GM23248 (cell line): Measurements from ENCODE around the gene DOCK9. TPM values are rescaled to one million over a fixed set of nuclear protein-coding genes. Genes with fewer than 3 reads are reported as not detected.

Experiments used
- DNase-seq: peaks from one replicate; pipeline ENCODE4 v3.0.0-alpha.2; 2015
- H2AFZ ChIP-seq: fragments of 200-600 bp; sonication (generic); 2 replicates; pipeline ENCODE4 v1.6.1; 2016; ENCODE audit warnings: antibody characterized with exemption
- H3F3A ChIP-seq: fragments of 200-600 bp; sonication (generic); 2 replicates; pipeline ENCODE4 v1.6.1; 2016; ENCODE audit warnings: mild to moderate bottlenecking, antibody characterized with exemption, mixed run types; ENCODE audit not compliant: insufficient read depth
- H3K27ac ChIP-seq: fragments of 200-600 bp; sonication (generic); 2 replicates; pipeline ENCODE4 v1.5.1; 2016; ENCODE audit warnings: mild to moderate bottlenecking
- H3K27me3 ChIP-seq: fragments of 200-600 bp; sonication (generic); replicated peaks from 2 replicates; pipeline ENCODE4 v1.6.1; 2016; ENCODE audit warnings: mild to moderate bottlenecking; ENCODE audit not compliant: insufficient read depth
- H3K36me3 ChIP-seq: fragments of 200-600 bp; sonication (generic); 2 replicates; pipeline ENCODE4 v1.6.1; 2016; ENCODE audit warnings: low read depth, mild to moderate bottlenecking
- H3K4me1 ChIP-seq: fragments of 200-600 bp; sonication (generic); 2 replicates; pipeline ENCODE4 v1.6.1; 2016; ENCODE audit warnings: mild to moderate bottlenecking; ENCODE audit not compliant: insufficient read depth
- H3K4me2 ChIP-seq: fragments of 200-600 bp; sonication (generic); one replicate; pipeline ENCODE4 v1.6.1; 2016; ENCODE audit warnings: mild to moderate bottlenecking; ENCODE audit not compliant: unreplicated experiment
- H3K4me3 ChIP-seq: fragments of 200-600 bp; sonication (generic); 2 replicates; pipeline ENCODE4 v1.5.1; 2016; ENCODE audit warnings: mild to moderate bottlenecking
- H3K79me2 ChIP-seq: fragments of 200-600 bp; sonication (generic); 2 replicates; pipeline ENCODE4 v1.6.1; 2016; ENCODE audit warnings: mild to moderate bottlenecking; ENCODE audit not compliant: insufficient read depth
- H3K9ac ChIP-seq: fragments of 200-600 bp; sonication (generic); 2 replicates; pipeline ENCODE4 v1.6.1; 2016; ENCODE audit warnings: mild to moderate bottlenecking
- H3K9me2 ChIP-seq: fragments of 200-600 bp; sonication (generic); 2 replicates; pipeline ENCODE4 v1.6.1; 2016; ENCODE audit warnings: mixed run types, mild to moderate bottlenecking, moderate library complexity; ENCODE audit not compliant: insufficient read depth
- H3K9me3 ChIP-seq: fragments of 200-600 bp; sonication (generic); one replicate; pipeline ENCODE4 v1.6.1; 2017; ENCODE audit warnings: low read depth
- H4K20me1 ChIP-seq: fragments of 200-600 bp; sonication (generic); 2 replicates; pipeline ENCODE4 v1.6.0; 2016; ENCODE audit not compliant: insufficient read depth
- EZH2 ChIP-seq: fragments of 200-600 bp; sonication (generic); IDR thresholded peaks from 2 replicates; pipeline ENCODE4 v1.6.1; 2018; ENCODE audit warnings: antibody characterized with exemption, mild to moderate bottlenecking; ENCODE audit not compliant: insufficient read depth, poor library complexity, severe bottlenecking
- EZH2phosphoT487 ChIP-seq: fragments of 200-600 bp; sonication (generic); IDR thresholded peaks from 2 replicates; pipeline ENCODE4 v1.6.1; 2018; ENCODE audit warnings: antibody characterized with exemption, moderate library complexity, mild to moderate bottlenecking, low read depth; ENCODE audit not compliant: insufficient read depth
- WGBS, 2 experiments: methylation state at CpG; one replicate each; pipeline ENCODE4 v1.1.6; 2015 to 2017; ENCODE audit warnings: low lambda C conversion rate in 2 of 2, low coverage in 1 of 2; ENCODE audit errors: missing lambda C conversion rate in 2 of 2; 5-methylcytosine and 5-hydroxymethylcytosine counted together
- in situ Hi-C: fragments of 300-500 bp; cut with MboI; formaldehyde crosslinking; loops from 2 replicates; pipeline ENCODE4 v1.15.0; 2020
- polyA plus RNA-seq: library from polyadenylated mRNA; unstranded; fragments of >200 nt; fragmentation: Nextera tagmentation; extraction: Ambion mirVana; gene quantifications from 2 replicates; pipeline ENCODE4 v1.2.1, GENCODE V29; 2016
- total RNA-seq: library from RNA; depleted of rRNA; stranded (reverse); fragments of >200 nt; shearing (Covaris generic); gene quantifications from 2 replicates; pipeline ENCODE4 v1.2.3, GENCODE V29; 2014

The DOCK9 gene
- total and polyA plus RNA-seq, 2 experiments from 2014 or later = 3.2 to 21.2 TPM

DNA sequence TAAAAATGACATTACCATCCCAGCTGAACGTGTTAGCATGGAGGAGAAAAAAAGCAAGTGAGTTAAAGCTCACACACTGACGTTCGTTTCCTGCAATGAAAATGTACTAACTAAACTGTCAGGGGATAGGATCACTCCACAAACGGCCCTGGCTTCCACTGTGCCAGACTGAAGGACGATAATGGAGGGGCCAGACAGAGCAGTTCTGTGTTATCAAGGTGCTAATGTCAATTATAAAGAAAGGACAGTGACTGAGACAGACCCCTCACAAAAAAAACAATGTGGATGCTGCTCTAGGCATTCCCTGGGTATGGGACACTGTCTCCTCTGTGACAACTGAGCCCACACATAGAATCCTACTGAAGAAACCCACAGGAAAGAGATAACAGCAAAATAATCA lies 181.7 kb downstream of the DOCK9 start:
- 89 to 93% methylated on average over 5 of the region's 5 CpGs for WGBS, 2 experiments
- Histone ChIP-seq H3K27me3 (no peaks in the 10 kb centered on the region), H3K36me3 (no peaks in the 10 kb centered on the region), H4K20me1 (no peaks in the 10 kb centered on the region), H3K9me3 (no peaks in the 10 kb centered on the region), H3K9ac (no peak overlapping the region), H3K4me3 (no peak overlapping the region), H3K27ac (no peak overlapping the region), H3F3A (peaks cover 21% of the 10 kb centered on the region), H3K9me2 (no peaks in the 10 kb centered on the region), H3K4me1 (peaks cover 17% of the 10 kb centered on the region), H3K4me2 (no peak overlapping the region), H2AFZ (no peak overlapping the region), H3K79me2 (no peaks in the 10 kb centered on the region)
- TF ChIP-seq EZH2 (no peak), EZH2phosphoT487 (no peak)
- no peak for DNase-seq
- in situ Hi-C loops = no loop called here

DNA sequence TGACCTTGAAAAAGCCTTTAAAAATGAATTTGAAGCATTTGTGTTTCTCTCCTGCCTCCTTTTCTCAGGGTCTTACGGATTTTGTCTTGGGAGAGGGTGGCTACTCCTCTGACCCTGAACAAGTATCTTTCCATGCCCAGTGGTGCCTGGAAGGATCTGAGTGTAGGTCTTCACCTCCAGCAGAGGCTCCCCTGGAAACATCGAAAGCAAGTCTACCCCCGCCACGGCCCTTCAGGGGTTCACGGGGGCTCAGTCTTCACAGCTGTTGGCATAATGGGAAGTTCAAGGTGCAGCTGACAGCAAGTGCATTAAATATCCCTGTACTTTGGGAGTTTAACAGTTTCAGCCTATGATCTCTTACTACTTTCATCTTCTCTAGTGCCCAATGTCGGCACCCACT lies 182.6 kb downstream of the DOCK9 start:
- in situ Hi-C loops = no loop called here
- Histone ChIP-seq H3K9me2 (no peaks in the 10 kb centered on the region), H3K36me3 (no peaks in the 10 kb centered on the region), H3K9ac (no peak overlapping the region), H4K20me1 (no peaks in the 10 kb centered on the region), H3K27me3 (no peaks in the 10 kb centered on the region), H3F3A (peaks cover 21% of the 10 kb centered on the region), H3K9me3 (no peaks in the 10 kb centered on the region), H3K4me1 (peaks cover 17% of the 10 kb centered on the region), H3K4me2 (no peak overlapping the region), H3K4me3 (no peak overlapping the region), H3K27ac (no peak overlapping the region), H3K79me2 (no peaks in the 10 kb centered on the region), H2AFZ (no peak overlapping the region)
- no peak for TF ChIP-seq EZH2phosphoT487
- TF ChIP-seq EZH2 = no peak
- 97 to 98% methylated on average over 6 of the region's 6 CpGs for WGBS, 2 experiments
- DNase-seq = no peak

DNA sequence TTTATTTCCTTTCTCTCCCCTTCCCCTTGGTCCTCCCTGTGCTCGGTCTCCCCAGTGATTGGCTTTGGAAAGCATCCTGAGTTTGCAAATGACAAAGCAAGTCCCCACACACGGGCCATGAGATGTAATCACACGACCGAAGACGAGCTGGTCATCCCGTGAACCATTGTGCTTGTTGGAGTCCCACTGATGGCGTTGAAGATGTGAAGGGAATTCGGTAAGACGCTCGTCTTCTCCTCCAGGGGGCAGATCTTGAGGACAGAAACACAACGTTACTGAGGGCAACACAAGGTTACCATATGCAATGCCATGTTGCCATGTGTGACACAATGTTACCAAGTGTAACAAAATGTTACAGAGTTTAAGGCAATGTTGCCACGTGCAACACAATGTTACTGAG lies 183.4 kb downstream of the DOCK9 start:
- no peak for DNase-seq
- WGBS, 2 experiments = 93 to 94% methylated on average over 12 of the region's 12 CpGs
- H3K9me2 ChIP-seq = no peaks in the 10 kb centered on the region

DNA sequence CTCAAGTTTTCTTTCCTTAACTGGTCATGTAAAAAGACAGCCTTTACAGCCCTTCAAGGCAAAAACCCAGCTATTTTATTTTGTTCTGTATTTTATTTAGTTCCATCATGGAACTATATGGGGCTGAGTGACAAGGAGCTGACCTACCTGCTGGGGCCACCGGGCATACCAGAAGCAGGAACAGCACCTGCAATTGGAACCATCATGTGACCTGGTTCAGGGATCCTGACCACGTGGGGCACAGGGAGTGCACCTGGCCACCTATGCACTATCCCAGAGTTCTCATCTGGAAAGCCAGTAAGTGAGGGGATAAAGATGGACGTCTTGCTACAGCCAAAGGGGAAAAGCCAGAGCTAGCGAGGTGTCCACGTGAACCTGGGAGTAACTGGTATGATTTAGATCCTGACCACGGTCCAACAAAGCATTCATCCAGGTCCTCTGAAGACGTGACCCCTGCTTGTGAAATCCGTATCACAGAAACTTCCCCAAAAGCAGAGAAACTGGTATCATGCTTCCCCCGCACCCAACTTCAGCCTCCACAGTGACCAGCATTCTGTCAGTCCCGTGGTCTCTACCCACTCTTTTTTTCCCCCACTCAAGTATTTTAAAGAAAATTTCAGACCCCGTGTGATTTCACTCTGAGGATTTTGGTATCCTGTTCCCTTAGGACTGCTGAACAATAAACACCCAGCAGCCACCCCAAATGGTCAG lies 184.9 kb downstream of the DOCK9 start:
- Histone ChIP-seq H2AFZ (no peak overlapping the region), H3K4me1 (no peaks in the 10 kb centered on the region), H4K20me1 (no peaks in the 10 kb centered on the region), H3K4me2 (no peak overlapping the region), H3K4me3 (no peak overlapping the region), H3F3A (peaks cover 3% of the 10 kb centered on the region; the same call in 1 of the 2 replicates), H3K27me3 (peaks cover 2% of the 10 kb centered on the region; the same call in 1 of the 2 replicates), H3K27ac (no peak overlapping the region), H3K9me3 (no peaks in the 10 kb centered on the region), H3K36me3 (no peaks in the 10 kb centered on the region), H3K79me2 (no peaks in the 10 kb centered on the region), H3K9ac (no peak overlapping the region), H3K9me2 (no peaks in the 10 kb centered on the region)
- TF ChIP-seq EZH2phosphoT487 (no peak), EZH2 (no peak)
- no peak for DNase-seq
- in situ Hi-C loops = no loop called here
- WGBS, 2 experiments = 80 to 84% methylated on average over 11 of the region's 11 CpGs

More for the DNA sequence above, 183.4 kb downstream of the DOCK9 start:
- Histone ChIP-seq H3K4me1 (peaks cover 15% of the 10 kb centered on the region), H3K9me3 (no peaks in the 10 kb centered on the region), H3K79me2 (no peaks in the 10 kb centered on the region), H3K36me3 (no peaks in the 10 kb centered on the region), H3K4me3 (no peak overlapping the region), H3F3A (peaks cover 19% of the 10 kb centered on the region), H3K4me2 (no peak overlapping the region), H3K27ac (no peak overlapping the region), H2AFZ (no peak overlapping the region), H3K9ac (no peak overlapping the region), H3K27me3 (no peaks in the 10 kb centered on the region), H4K20me1 (no peaks in the 10 kb centered on the region)
- TF ChIP-seq EZH2 (no peak), EZH2phosphoT487 (no peak)
- in situ Hi-C loops = no loop called here
